Body of pancreas (tissue), 4 donors: ENCODE measurements around the gene TNFRSF8.

ENCODE experiments used
- POLR2A ChIP-seq, 3 donors: fragments of 450-650 bp; IDR thresholded peaks; one replicate each; pipeline ENCODE4 v1.6.1; 2016; ENCODE audit warnings: antibody characterized with exemption in 3 of 3, mild to moderate bottlenecking in 2 of 3
- TF ChIP-seq, protein P1 (sequence below), 7 experiments: fragments of 450-650 bp in 4 of 7; fragments of 200-600 bp in 3 of 7; sonication (generic) in 3 of 7; IDR thresholded peaks; one replicate each; pipeline ENCODE4 v1.5.1; 2016 to 2019; ENCODE audit warnings: antibody characterized with exemption in 7 of 7

DNA sequence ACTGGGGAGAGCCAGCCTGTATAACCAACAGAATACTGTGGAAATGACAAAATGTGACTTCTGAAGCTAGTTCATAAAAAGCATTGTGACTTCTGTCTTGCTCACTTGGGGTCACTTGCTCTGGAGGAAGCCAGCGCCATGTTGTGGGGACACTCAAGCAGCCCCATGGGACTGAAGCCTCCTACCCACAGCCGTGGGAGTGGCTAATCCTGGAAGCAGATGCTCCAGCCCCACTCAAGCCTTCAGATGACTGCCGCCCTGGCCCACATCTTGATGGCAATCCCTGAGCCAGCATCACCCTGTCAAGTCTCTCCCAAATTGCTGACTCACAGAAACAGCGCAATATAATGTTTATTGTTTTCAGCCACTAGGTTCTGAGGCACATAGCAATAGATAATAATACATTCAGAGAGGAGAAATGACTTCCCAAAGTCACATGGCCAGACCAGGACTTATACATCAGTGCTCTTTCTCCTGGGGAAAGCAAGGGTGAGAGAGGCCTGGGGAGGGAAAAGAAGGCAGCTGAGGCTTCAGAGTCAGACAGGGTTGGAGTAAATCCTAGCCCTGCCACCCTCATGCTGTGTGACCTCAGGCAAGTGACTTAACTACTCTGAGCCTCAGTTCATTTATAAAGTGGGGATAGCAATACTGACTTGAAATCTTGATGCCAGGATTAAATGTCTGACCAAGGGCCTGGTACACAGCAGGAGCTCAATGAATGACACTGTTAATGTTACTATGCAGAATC is 5.0 kb upstream of the TNFRSF8 start:
- TF ChIP-seq, protein P1, sequence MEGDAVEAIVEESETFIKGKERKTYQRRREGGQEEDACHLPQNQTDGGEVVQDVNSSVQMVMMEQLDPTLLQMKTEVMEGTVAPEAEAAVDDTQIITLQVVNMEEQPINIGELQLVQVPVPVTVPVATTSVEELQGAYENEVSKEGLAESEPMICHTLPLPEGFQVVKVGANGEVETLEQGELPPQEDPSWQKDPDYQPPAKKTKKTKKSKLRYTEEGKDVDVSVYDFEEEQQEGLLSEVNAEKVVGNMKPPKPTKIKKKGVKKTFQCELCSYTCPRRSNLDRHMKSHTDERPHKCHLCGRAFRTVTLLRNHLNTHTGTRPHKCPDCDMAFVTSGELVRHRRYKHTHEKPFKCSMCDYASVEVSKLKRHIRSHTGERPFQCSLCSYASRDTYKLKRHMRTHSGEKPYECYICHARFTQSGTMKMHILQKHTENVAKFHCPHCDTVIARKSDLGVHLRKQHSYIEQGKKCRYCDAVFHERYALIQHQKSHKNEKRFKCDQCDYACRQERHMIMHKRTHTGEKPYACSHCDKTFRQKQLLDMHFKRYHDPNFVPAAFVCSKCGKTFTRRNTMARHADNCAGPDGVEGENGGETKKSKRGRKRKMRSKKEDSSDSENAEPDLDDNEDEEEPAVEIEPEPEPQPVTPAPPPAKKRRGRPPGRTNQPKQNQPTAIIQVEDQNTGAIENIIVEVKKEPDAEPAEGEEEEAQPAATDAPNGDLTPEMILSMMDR (IDR thresholded peaks at IDR 0.05) = no peak
- no peak for TF ChIP-seq POLR2A (IDR thresholded peaks at IDR 0.05)
